ENCODE measurements around the gene RPS16.

Gene RPS16

GRCh38 chr19:39445196-39446111, 9.7 kb upstream of the RPS16 start, which contains the start of gene SUPT5H:
Gene SUPT5H (plus strand): TSS chr19:39445582. CDS start chr19:39445891, 309 bp downstream.
- Histone ChIP-seq H3K9ac (ENCODE audit: low read depth, low read length) (peak within 1 kb of the TSS; percentile 98), H3K4me3 (ENCODE audit: low read depth, low read length) (peak within 1 kb of the TSS; percentile 88), H3K27me3 (ENCODE audit: control insufficient read depth, insufficient read depth, low read length) (no peaks in the 10 kb centered on the region), H3K9me3 (ENCODE audit: control insufficient read depth, insufficient read depth, low read length) (no peaks in the 10 kb centered on the region), H3K4me1 (ENCODE audit: control insufficient read depth, insufficient read depth, low read length) (no peaks in the 10 kb centered on the region), H3K36me3 (ENCODE audit: control insufficient read depth, insufficient read depth, low read length) (peaks cover 8% of the 10 kb centered on the region)

- H3K4me3 ChIP-seq (ENCODE audit: low read depth, low read length), result peak overlapping the region; percentile 88
- H3K9me3 ChIP-seq (ENCODE audit: control insufficient read depth, insufficient read depth, low read length), result no peaks in the 10 kb centered on the region
- H3K27me3 ChIP-seq (ENCODE audit: control insufficient read depth, insufficient read depth, low read length), result no peaks in the 10 kb centered on the region
- H3K36me3 ChIP-seq (ENCODE audit: control insufficient read depth, insufficient read depth, low read length), result peaks cover 8% of the 10 kb centered on the region
- no peaks in the 10 kb centered on the region for H3K4me1 ChIP-seq (ENCODE audit: control insufficient read depth, insufficient read depth, low read length)
- peak overlapping the region; percentile 87 for H3K9ac ChIP-seq (ENCODE audit: low read depth, low read length)
These were observed 8.9 kb upstream of the RPS16 start for GRCh38 chr19:39444598-39445195.

- Histone ChIP-seq H3K9ac (ENCODE audit: low read depth, low read length) (no peak overlapping the region), H3K36me3 (ENCODE audit: control insufficient read depth, insufficient read depth, low read length) (peaks cover 14% of the 10 kb centered on the region), H3K4me3 (ENCODE audit: low read depth, low read length) (no peak overlapping the region), H3K9me3 (ENCODE audit: control insufficient read depth, insufficient read depth, low read length) (no peaks in the 10 kb centered on the region), H3K4me1 (ENCODE audit: control insufficient read depth, insufficient read depth, low read length) (peaks cover 6% of the 10 kb centered on the region), H3K27me3 (ENCODE audit: control insufficient read depth, insufficient read depth, low read length) (no peaks in the 10 kb centered on the region)
These were observed 2.7 kb upstream of the RPS16 start for GRCh38 chr19:39438270-39438934.

GRCh38 chr19:39436350-39436716, 584 bp upstream of the RPS16 start:
- H3K4me3 ChIP-seq (ENCODE audit: low read depth, low read length), result peak overlapping the region; percentile 99
- H3K36me3 ChIP-seq (ENCODE audit: control insufficient read depth, insufficient read depth, low read length), result peaks cover 23% of the 10 kb centered on the region
- peaks cover 6% of the 10 kb centered on the region for H3K4me1 ChIP-seq (ENCODE audit: control insufficient read depth, insufficient read depth, low read length)
- H3K9ac ChIP-seq (ENCODE audit: low read depth, low read length), result peak overlapping the region; percentile 84
- no peaks in the 10 kb centered on the region for H3K27me3 ChIP-seq (ENCODE audit: control insufficient read depth, insufficient read depth, low read length)
- no peaks in the 10 kb centered on the region for H3K9me3 ChIP-seq (ENCODE audit: control insufficient read depth, insufficient read depth, low read length)

GRCh38 chr19:39434123-39435076, 1.3 kb downstream of the RPS16 start:
- H3K9me3 ChIP-seq (ENCODE audit: control insufficient read depth, insufficient read depth, low read length), result no peaks in the 10 kb centered on the region
- H3K36me3 ChIP-seq (ENCODE audit: control insufficient read depth, insufficient read depth, low read length), result peaks cover 23% of the 10 kb centered on the region
- no peaks in the 10 kb centered on the region for H3K27me3 ChIP-seq (ENCODE audit: control insufficient read depth, insufficient read depth, low read length)
- H3K4me1 ChIP-seq (ENCODE audit: control insufficient read depth, insufficient read depth, low read length), result peaks cover 11% of the 10 kb centered on the region
- H3K4me3 ChIP-seq (ENCODE audit: low read depth, low read length), result peak overlapping the region; percentile 99
- H3K9ac ChIP-seq (ENCODE audit: low read depth, low read length), result no peak overlapping the region

- Histone ChIP-seq H3K4me1 (ENCODE audit: control insufficient read depth, insufficient read depth, low read length) (peaks cover 15% of the 10 kb centered on the region), H3K4me3 (ENCODE audit: low read depth, low read length) (peak overlapping the region; percentile 99), H3K27me3 (ENCODE audit: control insufficient read depth, insufficient read depth, low read length) (no peaks in the 10 kb centered on the region), H3K9me3 (ENCODE audit: control insufficient read depth, insufficient read depth, low read length) (no peaks in the 10 kb centered on the region), H3K9ac (ENCODE audit: low read depth, low read length) (no peak overlapping the region), H3K36me3 (ENCODE audit: control insufficient read depth, insufficient read depth, low read length) (peaks cover 23% of the 10 kb centered on the region)
These were observed 2.2 kb downstream of the RPS16 start for GRCh38 chr19:39433480-39434079.

DNA sequence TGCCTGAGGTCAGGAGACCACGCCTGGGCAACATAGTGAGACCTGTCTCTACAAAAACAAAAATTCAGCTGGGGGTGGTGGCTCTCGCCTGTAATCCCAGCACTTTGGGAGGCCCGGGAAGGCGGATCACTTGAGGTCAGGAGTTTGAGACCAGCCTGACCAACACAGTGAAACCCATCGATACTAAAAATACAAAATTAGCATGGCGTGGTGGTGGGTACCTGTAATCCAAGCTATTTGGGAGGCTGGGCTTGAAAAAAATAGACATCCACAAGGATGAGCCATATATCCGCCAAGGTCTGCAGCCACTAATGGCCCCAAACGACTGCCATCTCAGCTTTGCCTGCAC, 3.1 kb downstream of the RPS16 start:
- Histone ChIP-seq H3K36me3 (ENCODE audit: control insufficient read depth, insufficient read depth, low read length) (peaks cover 23% of the 10 kb centered on the region), H3K9ac (ENCODE audit: low read depth, low read length) (no peak overlapping the region), H3K9me3 (ENCODE audit: control insufficient read depth, insufficient read depth, low read length) (no peaks in the 10 kb centered on the region), H3K4me3 (ENCODE audit: low read depth, low read length) (no peak overlapping the region), H3K4me1 (ENCODE audit: control insufficient read depth, insufficient read depth, low read length) (peaks cover 19% of the 10 kb centered on the region), H3K27me3 (ENCODE audit: control insufficient read depth, insufficient read depth, low read length) (no peaks in the 10 kb centered on the region)

DNA sequence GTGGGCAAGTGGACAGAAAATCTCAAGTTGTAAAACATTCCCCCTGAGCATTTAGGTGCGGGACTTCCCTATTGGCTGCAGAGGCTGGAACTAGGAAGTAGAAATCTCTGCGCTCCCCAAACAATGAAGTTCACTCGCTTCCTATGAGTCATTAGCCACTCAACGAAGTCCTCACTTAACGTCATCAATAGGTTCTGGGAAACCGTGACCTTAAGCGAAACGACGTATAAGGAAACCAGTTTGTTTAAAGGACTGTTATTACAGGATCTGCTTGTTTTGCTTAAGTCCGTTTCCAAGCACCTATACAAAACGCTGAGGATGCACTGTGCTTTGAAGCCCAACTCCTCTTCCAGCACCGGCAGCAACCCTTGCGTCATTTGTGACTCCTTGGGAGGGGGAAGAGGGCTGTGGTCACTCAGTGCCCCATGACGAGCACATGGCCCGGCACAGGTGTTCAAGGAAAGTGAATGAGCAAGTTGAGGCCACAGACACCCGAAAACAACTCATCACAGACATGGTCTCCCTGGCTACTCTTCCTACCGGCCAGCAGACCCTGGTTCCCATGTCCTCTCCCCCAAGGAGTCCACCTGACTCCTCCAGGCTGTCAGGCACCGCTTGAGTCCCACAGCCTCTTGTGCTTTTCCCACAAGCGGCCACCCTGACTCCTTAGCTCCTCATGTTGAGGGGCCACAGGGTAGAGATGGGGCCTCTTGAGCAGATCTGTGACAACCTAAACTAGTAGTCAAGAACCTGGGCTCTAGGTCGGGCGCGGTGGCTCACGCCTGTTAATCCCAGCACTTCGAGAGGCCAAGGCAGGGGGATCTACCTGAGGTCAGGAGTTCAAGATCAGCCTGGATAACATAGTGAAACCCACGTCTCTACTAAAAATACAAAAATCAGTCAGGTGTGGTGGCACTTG, 4.8 kb downstream of the RPS16 start:
- H3K9ac ChIP-seq (ENCODE audit: low read depth, low read length), result peak overlapping the region; percentile 39
- no peaks in the 10 kb centered on the region for H3K9me3 ChIP-seq (ENCODE audit: control insufficient read depth, insufficient read depth, low read length)
- peaks cover 23% of the 10 kb centered on the region for H3K36me3 ChIP-seq (ENCODE audit: control insufficient read depth, insufficient read depth, low read length)
- H3K27me3 ChIP-seq (ENCODE audit: control insufficient read depth, insufficient read depth, low read length), result no peaks in the 10 kb centered on the region
- H3K4me3 ChIP-seq (ENCODE audit: low read depth, low read length), result no peak overlapping the region
- H3K4me1 ChIP-seq (ENCODE audit: control insufficient read depth, insufficient read depth, low read length), result peaks cover 21% of the 10 kb centered on the region

GRCh38 chr19:39428283-39429112, 7.3 kb downstream of the RPS16 start:
- Histone ChIP-seq H3K4me1 (ENCODE audit: control insufficient read depth, insufficient read depth, low read length) (peaks cover 15% of the 10 kb centered on the region), H3K9me3 (ENCODE audit: control insufficient read depth, insufficient read depth, low read length) (no peaks in the 10 kb centered on the region), H3K4me3 (ENCODE audit: low read depth, low read length) (peak overlapping the region; percentile 27), H3K27me3 (ENCODE audit: control insufficient read depth, insufficient read depth, low read length) (no peaks in the 10 kb centered on the region), H3K36me3 (ENCODE audit: control insufficient read depth, insufficient read depth, low read length) (peaks cover 23% of the 10 kb centered on the region), H3K9ac (ENCODE audit: low read depth, low read length) (peak overlapping the region; percentile 81)
